ENCODE data around the gene NAPA. TPM values are rescaled to one million over a fixed set of nuclear protein-coding genes. Genes with fewer than 3 reads are reported as not detected.

The NAPA gene
- total and polyA plus RNA-seq, 8 donors = 46.1 to 170 (median 106) TPM

DNA sequence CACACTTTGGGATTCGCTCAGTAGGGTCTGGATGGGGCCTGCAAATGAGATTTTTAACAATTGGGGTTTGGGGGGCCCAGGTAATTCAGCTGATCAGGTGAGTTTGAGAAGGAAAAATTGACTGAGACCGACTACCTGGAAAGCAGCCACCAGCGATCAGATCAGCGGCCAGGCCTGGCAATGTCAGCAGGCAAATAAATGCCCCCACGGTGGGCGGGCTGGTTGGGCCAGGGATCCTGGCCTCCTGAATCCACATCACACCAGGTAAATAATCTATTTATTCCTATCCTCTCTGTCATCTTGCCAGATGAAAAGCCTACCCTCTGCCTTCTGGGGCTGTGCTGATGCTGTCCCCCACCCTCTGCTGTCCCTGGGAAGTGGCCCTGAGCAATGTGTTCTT is 9.4 kb downstream of the NAPA start:
- H3K4me3 ChIP-seq = no peak overlapping the region
- peaks cover 28 to 58% (median 55%) of the 10 kb centered on the region in 4 donors for H3K36me3 ChIP-seq
- intact Hi-C loops (cut with DNase I; ENCODE audit: low total_unique reads) = no loop called here
- no peak for DNase-seq
- no peaks in the 10 kb centered on the region for H3K27me3 ChIP-seq
- 53 to 80% (median 55%) methylated on average over 6 of the region's 6 CpGs for WGBS, 5 donors
- peaks cover 53 to 60% (median 57%) of the 10 kb centered on the region in 4 donors for H3K4me1 ChIP-seq
- no peak overlapping the region for H3K27ac ChIP-seq
- TF ChIP-seq, protein P1, sequence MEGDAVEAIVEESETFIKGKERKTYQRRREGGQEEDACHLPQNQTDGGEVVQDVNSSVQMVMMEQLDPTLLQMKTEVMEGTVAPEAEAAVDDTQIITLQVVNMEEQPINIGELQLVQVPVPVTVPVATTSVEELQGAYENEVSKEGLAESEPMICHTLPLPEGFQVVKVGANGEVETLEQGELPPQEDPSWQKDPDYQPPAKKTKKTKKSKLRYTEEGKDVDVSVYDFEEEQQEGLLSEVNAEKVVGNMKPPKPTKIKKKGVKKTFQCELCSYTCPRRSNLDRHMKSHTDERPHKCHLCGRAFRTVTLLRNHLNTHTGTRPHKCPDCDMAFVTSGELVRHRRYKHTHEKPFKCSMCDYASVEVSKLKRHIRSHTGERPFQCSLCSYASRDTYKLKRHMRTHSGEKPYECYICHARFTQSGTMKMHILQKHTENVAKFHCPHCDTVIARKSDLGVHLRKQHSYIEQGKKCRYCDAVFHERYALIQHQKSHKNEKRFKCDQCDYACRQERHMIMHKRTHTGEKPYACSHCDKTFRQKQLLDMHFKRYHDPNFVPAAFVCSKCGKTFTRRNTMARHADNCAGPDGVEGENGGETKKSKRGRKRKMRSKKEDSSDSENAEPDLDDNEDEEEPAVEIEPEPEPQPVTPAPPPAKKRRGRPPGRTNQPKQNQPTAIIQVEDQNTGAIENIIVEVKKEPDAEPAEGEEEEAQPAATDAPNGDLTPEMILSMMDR (IDR thresholded peaks at IDR 0.05) = no peak
- TF ChIP-seq POLR2A (IDR thresholded peaks at IDR 0.05) = no peak
- no peak for TF ChIP-seq POLR2AphosphoS5 (IDR thresholded peaks at IDR 0.05)
- no peak for TF ChIP-seq EP300 (IDR thresholded peaks at IDR 0.05)
- H3K9me3 ChIP-seq = no peaks in the 10 kb centered on the region

DNA sequence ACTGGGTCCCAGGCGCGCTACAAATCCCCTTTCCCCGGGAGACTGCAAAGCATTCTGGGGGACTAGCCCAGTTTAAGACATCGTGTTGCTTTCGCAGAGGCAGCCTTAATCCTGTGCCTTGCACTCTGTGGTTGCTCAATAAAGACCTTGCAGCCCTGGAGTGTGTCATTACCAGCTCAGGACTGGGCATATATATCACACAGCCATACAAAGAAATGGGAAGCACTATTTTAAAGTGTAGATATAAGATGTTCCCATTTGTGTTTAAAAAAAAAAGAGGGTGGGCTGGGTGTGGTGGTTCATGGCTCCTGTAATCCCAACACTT is 11.1 kb downstream of the NAPA start:
- no peak for TF ChIP-seq POLR2A (IDR thresholded peaks at IDR 0.05)
- TF ChIP-seq, protein P1 (IDR thresholded peaks at IDR 0.05) = no peak
- no peak for TF ChIP-seq EP300 (IDR thresholded peaks at IDR 0.05)
- TF ChIP-seq POLR2AphosphoS5 (IDR thresholded peaks at IDR 0.05) = no peak
- H3K4me3 ChIP-seq = no peak overlapping the region
- no peaks in the 10 kb centered on the region for H3K9me3 ChIP-seq
- peaks cover 37 to 75% (median 71%) of the 10 kb centered on the region in 4 donors for H3K36me3 ChIP-seq
- no peak overlapping the region for H3K27ac ChIP-seq
- no peaks in the 10 kb centered on the region for H3K27me3 ChIP-seq
- peaks cover 37 to 54% (median 47%) of the 10 kb centered on the region in 4 donors for H3K4me1 ChIP-seq
- 71 to 86% (median 80%) methylated on average over 3 to 5 of the region's 5 CpGs for WGBS, 5 donors
- no peak for DNase-seq
- intact Hi-C loops (cut with DNase I; ENCODE audit: low total_unique reads) = no loop called here

DNA sequence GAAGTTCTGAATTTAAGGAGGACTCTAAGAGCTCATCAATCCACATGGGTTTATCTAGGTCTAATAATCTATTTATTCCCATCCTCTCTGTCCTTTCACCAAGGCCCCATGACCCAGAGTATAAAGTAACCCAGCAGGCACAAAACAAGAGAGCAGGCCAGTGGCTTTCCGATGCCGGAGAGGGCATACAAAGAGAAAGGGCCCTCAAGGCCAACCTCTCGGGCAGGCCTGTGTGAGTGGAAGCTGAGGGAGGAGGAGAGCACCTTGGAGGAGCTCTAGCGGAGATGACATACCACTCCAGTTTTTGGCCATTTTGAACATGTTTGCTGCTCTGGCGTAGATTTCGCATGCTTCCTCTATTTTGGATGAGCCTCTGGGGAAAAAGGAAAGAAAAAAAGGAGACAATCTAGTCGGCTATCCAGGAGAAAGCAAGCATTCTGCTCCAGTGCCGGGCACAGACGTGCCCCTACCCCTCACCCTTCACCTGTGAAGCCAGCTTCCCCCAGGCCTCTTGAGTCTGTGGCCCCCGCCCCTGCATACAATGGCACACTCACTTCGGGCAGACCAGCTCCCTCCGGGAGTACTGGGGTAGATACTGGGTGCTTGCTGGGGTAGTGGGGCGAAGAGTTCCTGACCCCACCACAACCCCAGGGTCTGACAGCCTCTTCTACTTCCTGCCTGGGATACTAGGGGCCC is 11.6 kb downstream of the NAPA start:
- H3K27ac ChIP-seq = no peak overlapping the region
- no peaks in the 10 kb centered on the region for H3K9me3 ChIP-seq
- H3K36me3 ChIP-seq = peaks cover 42 to 80% (median 76%) of the 10 kb centered on the region in 4 donors
- H3K4me3 ChIP-seq = no peak overlapping the region
- 91 to 96% (median 94%) methylated on average over 11 to 13 of the region's 13 CpGs for WGBS, 5 donors
- intact Hi-C loops (cut with DNase I; ENCODE audit: low total_unique reads) = no loop called here
- TF ChIP-seq POLR2AphosphoS5 (IDR thresholded peaks at IDR 0.05) = no peak
- TF ChIP-seq EP300 (IDR thresholded peaks at IDR 0.05) = no peak
- no peak for TF ChIP-seq POLR2A (IDR thresholded peaks at IDR 0.05)
- TF ChIP-seq, protein P1 (IDR thresholded peaks at IDR 0.05) = no peak
- no peaks in the 10 kb centered on the region for H3K27me3 ChIP-seq
- H3K4me1 ChIP-seq = peaks cover 32 to 54% (median 46%) of the 10 kb centered on the region in 4 donors
- no peak for DNase-seq

DNA sequence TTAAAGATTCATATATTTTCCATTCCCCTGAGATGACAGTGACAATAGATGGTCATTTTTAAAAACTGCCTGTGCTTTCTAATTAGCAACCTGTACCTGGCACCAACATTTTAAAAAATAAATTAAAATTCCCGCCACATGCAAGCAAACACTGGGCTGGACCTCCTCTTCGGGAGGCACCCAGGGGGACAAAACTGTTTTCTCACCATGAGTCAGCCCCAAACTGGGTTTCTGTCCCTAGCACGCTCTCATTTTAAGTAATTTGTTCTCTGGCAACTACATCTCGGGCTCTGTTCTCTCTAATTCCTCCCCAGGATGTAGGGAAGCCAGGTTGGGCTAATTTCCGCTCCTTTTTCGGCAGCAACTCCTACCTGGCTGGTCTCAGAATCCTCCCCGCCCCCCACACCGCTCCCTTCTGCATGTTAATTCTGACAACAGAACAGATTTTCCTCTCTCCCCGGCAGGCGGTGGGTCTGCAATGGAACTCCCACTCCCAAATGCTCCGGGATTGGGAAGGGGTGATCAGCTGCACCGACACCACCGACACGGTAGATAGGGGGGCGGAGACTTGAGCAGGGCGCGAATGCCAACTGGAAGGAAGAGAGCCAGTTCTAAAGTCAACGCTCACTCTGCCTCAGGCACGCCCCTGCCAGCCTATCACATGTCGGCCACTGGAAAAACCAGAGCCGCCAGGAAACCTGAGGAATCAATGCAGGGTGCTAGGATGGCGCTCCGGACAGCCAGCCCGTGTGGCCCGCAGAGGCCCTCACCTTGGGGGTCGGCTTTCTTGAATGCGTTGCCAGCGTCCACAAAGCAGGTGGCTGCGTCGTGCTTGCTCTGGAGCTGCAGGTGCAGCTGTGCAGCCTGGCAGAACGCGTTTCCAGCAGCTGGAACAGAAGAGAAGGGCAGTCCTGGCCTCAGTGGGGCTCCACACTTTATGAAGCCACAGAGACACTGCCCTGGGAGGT is 14.7 kb downstream of the NAPA start:
- Histone ChIP-seq H3K9me3 (no peaks in the 10 kb centered on the region), H3K4me1 (peaks cover 12 to 47% (median 40%) of the 10 kb centered on the region in 4 donors), H3K4me3 (no peak overlapping the region), H3K36me3 (peaks cover 52 to 94% (median 91%) of the 10 kb centered on the region in 4 donors), H3K27ac (peak overlapping the region in 1 of 5 donors; percentile 12), H3K27me3 (no peaks in the 10 kb centered on the region)
- intact Hi-C loops (cut with DNase I; ENCODE audit: low total_unique reads) = no loop called here
- DNase-seq = peak in 1 of 2 donors; percentile 69
- 51 to 70% (median 61%) methylated on average over 27 to 32 of the region's 32 CpGs for WGBS, 5 donors
- TF ChIP-seq EP300 (IDR thresholded peaks at IDR 0.05) = no peak

Measured in stomach (tissue), 9 donors.